Measurements from ENCODE around the gene DENND1A.
"Not testable (repeated sequence)": the region's sequence is repeated elsewhere in the genome, so short reads cannot be mapped to it uniquely, and the experiment has no call there.

The DENND1A gene

DNA sequence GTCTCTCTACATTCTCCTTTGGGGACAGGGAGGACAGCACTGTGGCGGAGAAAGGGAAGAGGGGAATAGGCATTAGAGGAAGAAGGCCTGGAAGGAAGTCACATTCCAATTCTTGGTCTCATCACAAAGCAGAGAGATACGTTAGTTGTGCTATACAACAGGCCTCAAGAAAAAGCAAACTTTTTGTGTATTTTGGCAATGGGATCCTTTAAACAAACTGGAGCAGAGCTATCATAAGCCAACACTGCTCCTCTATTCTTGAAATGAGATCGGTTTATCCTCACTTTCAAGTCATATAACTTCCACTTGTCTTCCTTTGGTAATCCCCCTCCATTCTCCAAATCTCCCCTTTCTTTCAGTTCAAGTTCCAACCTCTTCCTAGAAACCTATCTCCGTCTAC, 6.5 kb downstream of the DENND1A start:
- no peak for DNase-seq (ENCODE audit: low spot score)

- no peak for DNase-seq (ENCODE audit: low spot score)
These were observed 7.0 kb downstream of the DENND1A start for GRCh38 chr9:123922911-123923310.

DNA sequence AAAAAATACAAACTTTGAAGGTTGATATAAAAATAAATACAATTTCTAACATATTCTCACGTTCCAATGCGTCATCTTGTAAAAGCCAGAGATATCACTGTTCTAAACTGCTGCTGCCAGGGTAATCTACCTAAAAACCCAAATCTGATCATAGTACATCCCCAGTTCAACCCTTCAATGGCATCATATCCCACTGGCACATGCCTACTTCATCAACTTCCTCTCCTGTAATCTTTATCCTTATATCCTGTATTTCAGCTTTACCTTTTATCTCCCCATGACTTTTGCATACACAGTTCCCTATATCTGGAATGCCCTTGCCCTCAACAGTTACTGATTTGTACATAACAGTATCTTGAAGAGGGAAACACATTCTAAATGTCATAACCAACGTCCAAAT, 7.5 kb downstream of the DENND1A start:
- no peak for DNase-seq (ENCODE audit: low spot score)

GRCh38 chr9:123914517-123915196, 15.3 kb downstream of the DENND1A start:
- DNase-seq (ENCODE audit: low spot score), result no peak

DNA sequence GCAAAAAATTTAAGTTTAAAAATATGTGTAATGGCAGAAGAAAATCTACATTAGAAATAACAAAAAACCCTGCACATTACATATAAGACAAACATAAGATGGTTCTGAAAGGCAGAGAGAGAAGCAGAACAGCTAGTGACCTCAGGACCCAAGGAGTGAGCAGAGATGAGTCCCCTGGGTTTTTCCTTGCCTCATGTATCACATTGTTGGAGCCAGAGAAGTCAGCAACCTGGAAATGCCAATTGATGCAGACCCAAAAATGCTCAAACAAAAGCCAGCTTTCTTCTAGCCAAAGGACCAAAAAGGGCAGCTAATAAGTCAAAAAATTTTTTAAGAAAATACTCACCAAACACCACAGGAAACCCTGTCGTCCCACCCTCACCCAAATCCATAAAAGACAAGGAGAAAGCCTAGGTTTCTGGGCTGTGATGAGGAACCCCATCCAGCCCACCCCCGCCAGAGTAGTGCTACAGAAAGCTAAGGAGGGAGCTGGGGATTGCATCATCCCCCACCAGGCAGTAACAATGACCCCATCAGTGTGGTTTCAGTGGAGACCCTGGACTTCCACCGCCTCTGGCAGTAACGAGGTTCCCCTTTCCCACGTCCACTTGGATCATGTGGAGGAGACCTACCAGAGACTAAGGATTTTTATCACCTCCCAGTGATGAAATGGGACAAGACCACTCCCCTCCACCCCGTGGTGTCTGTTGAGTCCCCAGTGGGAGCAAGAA, 17.6 kb downstream of the DENND1A start:
- no peak for DNase-seq (ENCODE audit: low spot score)

- no peak for DNase-seq (ENCODE audit: low spot score)
These were observed 18.9 kb downstream of the DENND1A start for GRCh38 chr9:123911024-123911423.

DNA sequence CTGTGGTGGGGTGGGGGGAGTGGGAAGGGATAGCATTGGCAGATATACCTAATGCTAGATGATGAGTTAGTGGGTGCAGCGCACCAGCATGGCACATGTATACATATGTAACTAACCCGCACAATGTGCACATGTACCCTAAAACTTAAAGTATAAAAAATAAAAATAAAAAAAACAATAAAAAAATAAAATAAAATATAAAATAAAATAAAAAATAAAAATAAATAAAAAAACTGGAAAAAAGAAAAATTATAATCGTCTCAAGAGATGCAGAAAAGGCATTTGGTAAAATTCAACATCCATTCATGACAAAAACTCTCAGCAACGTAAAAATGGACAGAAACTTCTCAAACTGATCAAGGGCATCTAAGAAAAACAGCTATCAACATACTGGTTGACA, 20.7 kb downstream of the DENND1A start:
- not testable (repeated sequence) for DNase-seq (ENCODE audit: low spot score)

GRCh38 chr9:123903550-123903949, 26.4 kb downstream of the DENND1A start:
- not testable (repeated sequence) for DNase-seq (ENCODE audit: low spot score)

GRCh38 chr9:123894822-123895221, 35.1 kb downstream of the DENND1A start:
- DNase-seq (ENCODE audit: low spot score), result no peak

GRCh38 chr9:123893831-123894460, 36.0 kb downstream of the DENND1A start:
- peak; percentile 41 for DNase-seq (ENCODE audit: low spot score)

DNA sequence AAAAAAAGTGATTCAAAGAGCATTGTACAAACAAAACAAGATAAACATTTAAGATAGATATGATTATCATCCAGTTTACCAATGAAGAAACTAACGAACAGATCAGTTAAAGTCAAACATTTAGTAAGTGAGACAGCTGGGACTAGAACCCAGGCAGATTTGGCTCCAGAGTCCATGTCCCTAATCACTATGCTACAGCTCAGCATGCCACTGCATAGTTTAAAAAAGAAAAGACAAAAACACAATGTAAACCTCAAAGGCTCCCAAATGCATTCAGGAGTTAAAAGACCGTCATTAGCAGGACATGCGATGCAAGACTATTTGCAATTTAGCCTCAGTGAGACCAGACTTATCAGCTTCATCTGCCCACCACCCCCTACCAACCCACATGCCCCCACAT, 36.8 kb downstream of the DENND1A start:
- DNase-seq (ENCODE audit: low spot score), result no peak

DNA sequence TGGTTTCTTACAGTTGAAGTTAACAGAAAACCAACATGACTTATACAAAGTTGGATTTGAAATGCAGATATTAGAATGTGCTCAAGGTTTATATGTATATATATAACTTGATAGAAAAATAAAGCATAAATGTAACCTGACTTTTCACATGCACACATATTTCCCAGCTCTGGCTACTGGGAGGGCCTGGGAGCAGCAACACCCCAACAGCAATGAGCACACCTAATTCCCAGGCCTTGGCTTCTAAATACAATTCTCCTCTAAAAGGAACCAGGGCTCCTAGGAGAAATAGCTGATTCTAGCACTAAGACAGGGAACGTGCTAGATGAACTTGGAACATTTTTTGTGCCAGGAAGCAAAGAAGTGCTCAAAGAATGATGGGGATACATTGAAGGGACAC, 42.1 kb downstream of the DENND1A start:
- no peak for DNase-seq (ENCODE audit: low spot score)

DNA sequence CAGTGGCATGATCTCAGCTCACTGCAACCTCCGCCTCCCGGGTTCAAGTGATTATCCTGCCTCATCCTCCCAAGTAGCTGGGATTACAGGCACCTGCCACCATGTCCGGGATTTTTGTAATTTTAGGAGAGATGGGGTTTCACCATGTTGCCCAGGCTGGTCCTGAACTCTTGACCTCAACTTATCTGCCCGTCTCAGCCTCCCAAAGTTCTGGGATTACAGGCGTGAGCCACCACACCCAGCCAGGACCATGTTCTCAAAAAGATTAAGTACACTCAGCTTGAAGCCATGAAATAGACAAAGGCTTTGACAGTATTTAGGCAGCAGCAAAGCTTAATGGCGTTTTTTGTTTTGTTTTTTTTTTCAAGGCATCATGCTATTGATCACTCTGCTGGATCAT, 44.1 kb downstream of the DENND1A start:
- not testable (repeated sequence) for DNase-seq (ENCODE audit: low spot score)

DNA sequence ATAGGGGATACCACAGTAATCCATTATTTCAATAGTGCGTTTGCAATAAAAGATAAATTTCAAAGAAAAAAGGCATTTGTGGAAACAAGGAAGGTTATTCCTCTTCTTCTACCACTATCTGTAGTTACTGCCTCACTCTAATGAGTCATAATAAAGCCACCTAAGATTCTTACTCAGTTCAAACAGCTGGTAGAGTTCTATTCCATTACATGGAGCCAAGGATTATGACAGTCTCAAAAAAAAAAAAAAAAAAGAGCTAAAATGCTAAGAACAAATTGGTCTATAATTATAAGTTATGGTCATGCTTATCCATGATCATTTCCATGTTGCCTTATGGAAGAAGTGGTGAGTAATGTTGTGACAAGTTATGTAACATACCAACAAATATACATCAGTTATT, 46.3 kb downstream of the DENND1A start:
- DNase-seq (ENCODE audit: low spot score), result peak; percentile 21

GRCh38 chr9:123881604-123882003, 48.3 kb downstream of the DENND1A start:
- no peak for DNase-seq (ENCODE audit: low spot score)

DNA sequence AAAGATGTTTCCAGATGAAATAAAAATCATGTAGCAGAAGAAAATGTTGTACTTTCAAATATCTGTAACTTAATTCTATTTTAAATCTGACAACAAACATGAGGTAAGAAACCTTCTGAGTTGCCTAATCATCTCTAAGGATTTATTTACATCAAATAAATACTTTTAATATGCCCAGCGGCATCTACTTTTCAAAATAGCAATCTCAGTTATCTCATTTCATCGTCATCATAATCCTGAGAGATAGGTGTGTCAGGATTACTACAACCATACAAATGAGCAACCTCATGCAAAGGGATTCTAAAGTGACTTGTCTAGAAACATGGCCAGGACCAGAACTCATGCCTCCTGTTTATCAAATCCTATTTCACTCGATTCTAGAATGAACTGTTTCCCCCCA, 49.5 kb downstream of the DENND1A start:
- DNase-seq (ENCODE audit: low spot score), result no peak

DNA sequence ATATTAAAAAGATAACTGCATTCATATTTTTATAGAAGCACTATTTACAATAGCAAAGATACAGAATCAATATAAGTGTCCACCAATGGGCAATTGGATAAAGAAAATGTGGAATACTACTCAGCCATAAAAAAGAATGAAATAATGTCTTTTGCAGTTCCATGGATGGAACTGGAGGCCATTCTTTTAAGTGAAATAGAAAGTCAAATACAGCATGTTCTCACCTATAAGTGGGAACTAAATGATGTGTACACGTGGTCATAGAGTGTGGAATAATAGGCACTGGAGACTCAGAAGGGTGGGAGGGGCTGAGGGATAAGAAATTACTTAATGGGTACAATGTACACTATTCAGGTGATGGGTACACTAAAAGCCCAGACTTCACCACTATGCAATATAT, 53.2 kb downstream of the DENND1A start:
- no peak for DNase-seq (ENCODE audit: low spot score)

- DNase-seq (ENCODE audit: low spot score), result no peak
These were observed 57.2 kb downstream of the DENND1A start for GRCh38 chr9:123872710-123873109.

GRCh38 chr9:123871781-123872180, 58.1 kb downstream of the DENND1A start:
- DNase-seq (ENCODE audit: low spot score), result no peak

- DNase-seq (ENCODE audit: low spot score), result no peak
These were observed 61.9 kb downstream of the DENND1A start for GRCh38 chr9:123868002-123868401.

DNA sequence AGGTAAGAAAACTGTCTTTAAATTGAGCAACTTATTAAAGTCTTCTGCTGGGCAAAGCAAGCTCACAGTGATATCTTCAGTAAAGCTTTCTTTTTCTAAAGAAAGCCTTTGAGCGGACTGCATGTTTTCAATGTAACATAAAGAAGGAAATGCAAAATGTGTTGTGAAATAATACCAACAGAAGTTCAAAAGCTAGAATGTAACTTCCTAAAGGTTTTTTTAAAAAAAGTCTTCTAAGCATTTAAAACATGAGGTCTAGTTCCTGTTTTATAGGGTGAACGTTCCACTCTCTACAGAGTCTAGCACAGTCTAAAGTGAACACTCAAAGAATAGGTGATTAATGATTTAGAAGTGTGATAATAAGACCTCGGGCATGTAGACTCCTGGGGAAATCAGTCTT, 62.9 kb downstream of the DENND1A start:
- no peak for DNase-seq (ENCODE audit: low spot score)

DNA sequence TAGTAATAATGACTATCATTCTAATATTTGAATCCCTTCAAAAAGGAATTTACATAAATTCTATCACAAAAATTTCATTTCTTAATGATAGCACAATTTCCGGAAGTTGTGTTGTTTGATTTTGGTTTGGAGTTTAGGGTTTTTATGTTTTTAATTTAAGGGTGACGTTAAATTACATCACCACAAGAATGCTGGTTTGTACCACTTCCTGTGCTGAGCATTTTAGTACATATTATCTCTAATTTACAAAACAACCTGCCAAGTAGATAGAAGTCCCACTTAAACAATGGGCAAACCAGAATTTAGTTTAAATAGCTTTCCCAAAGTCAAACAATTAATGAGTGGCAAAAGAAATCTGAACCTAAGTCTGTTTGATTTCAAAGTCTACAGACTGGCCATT, 63.4 kb downstream of the DENND1A start:
- no peak for DNase-seq (ENCODE audit: low spot score)

DNA sequence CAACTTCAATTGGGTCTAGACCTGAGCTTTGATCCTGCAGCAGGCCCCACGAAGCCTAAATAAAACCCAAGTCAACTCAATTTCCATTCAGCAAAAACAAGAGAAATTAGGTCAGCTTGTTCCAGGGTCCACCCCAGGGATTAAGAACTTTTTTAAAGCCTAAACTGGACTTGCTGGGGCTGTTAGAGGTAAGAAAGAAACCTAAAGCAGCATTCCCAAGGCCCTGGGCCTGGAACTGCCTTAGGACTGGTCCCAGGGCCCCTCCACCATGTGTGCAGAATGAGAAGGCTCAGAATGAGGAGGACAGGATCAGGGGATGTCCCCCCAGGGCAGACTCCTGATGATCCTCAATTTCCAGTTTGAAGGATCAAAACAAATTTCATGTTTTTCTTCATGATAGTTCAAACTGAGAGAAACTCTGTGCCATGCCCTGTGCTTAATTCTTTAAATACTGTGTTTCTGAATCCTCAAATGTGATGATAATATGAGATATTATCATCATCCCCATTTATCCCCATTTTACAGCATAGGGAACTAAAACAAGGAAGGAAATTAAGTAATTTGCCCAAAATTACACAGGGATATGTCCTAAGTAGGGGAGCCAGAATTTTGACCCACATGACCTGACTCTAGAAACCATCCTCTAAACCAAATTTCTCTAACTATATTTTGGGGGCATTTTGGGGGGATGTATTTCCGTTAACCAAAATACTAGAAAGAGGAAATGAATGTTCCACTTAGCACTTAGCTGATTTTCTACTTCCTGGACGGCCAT, 64.5 kb downstream of the DENND1A start:
- DNase-seq (ENCODE audit: low spot score), result no peak
